ENCODE measurements around the gene NEDD4. TPM values are rescaled to one million over a fixed set of nuclear protein-coding genes. Genes with fewer than 3 reads are reported as not detected.

NEDD4 gene
- total and polyA plus RNA-seq, 10 of the 15 experiments (the other 5 are each of a cell fraction or from before 2014, with no cell fraction given): 1.3 to 7.7 (median 4.4) TPM

GRCh38 chr15:55915221-55915620 is 78.2 kb downstream of the NEDD4 start:
- ATAC-seq: no peak
- CTCF ChIA-PET: interaction anchor here (0.8 to 1.6 kb wide), 2 partner anchors 13 to 69 kb away, joined by 3 read pairs; no protein-coding TSS in a partner anchor
- H3K36me3 ChIP-seq (ENCODE audit: control insufficient read depth in 2 of 2, insufficient read depth in 2 of 2, low read length in 1 of 2): no peaks in the 10 kb centered on the region
- no peak for DNase-seq (ENCODE audit: low read depth, low spot score)
- no peak overlapping the region for H3K4me3 ChIP-seq
- SMC1A ChIA-PET (ENCODE audit: uncharacterized antibody, unreplicated experiment): no interaction called here
- no peak overlapping the region for H3K4me2 ChIP-seq (ENCODE audit: control insufficient read depth, insufficient read depth)
- no TSS peak for BruUV-seq (replicated peaks)
- intact Hi-C loops (cut with micrococcal nuclease; ENCODE audit: unreplicated experiment) (no loop called here), in situ Hi-C loops (cut with MboI) (no loop called here)
- no peaks in the 10 kb centered on the region for H4K20me1 ChIP-seq (ENCODE audit: control insufficient read depth, insufficient read depth)
- no peak overlapping the region for H3K27ac ChIP-seq (ENCODE audit: control insufficient read depth, insufficient read depth)
- no peak for TF ChIP-seq NR2C1 (IDR thresholded peaks at IDR 0.05)
- TF ChIP-seq PAX8 (IDR thresholded peaks at IDR 0.05): no peak
- TF ChIP-seq NRF1 (conservative IDR thresholded peaks at IDR 0.05; ENCODE audit: low read depth, low read length): no peak
- TF ChIP-seq SREBF2 (IDR thresholded peaks at IDR 0.05; ENCODE audit: low read length): no peak
- TF ChIP-seq SUZ12 (IDR thresholded peaks at IDR 0.05; ENCODE audit: unreplicated experiment): no peak
- no peak for TF ChIP-seq SIN3A (IDR thresholded peaks at IDR 0.05; ENCODE audit: low read depth, low read length)
- TF ChIP-seq EZH2 (IDR thresholded peaks at IDR 0.05; ENCODE audit: borderline replicate concordance, control insufficient read depth, low read depth, low read length): no peak
- no peak for TF ChIP-seq NR2C2 (IDR thresholded peaks at IDR 0.05; ENCODE audit: borderline replicate concordance, control insufficient read depth, insufficient read length, low read depth)
- TF ChIP-seq ZNF622 (IDR thresholded peaks at IDR 0.05): no peak
- no peak for TF ChIP-seq ESRRA (IDR thresholded peaks at IDR 0.05; ENCODE audit: low read length)
- TF ChIP-seq TBL1XR1 (IDR thresholded peaks at IDR 0.05; ENCODE audit: low read depth, low read length): no peak
- TF ChIP-seq JUND (IDR thresholded peaks at IDR 0.05; ENCODE audit: low read depth, low read length): no peak
- no peak for TF ChIP-seq NFIC (IDR thresholded peaks at IDR 0.05; ENCODE audit: low read depth, low read length)
- no peak for TF ChIP-seq MYB (IDR thresholded peaks at IDR 0.05; ENCODE audit: borderline replicate concordance, low read depth, low read length)
- no peak for TF ChIP-seq SPI1 (IDR thresholded peaks at IDR 0.05; ENCODE audit: borderline replicate concordance, insufficient read depth, low read depth, low read length)
- no peak overlapping the region for H3K9ac ChIP-seq (ENCODE audit: control insufficient read depth, insufficient read depth, low read length)
- H3K27me3 ChIP-seq (replicated peaks in 1 of 2; ENCODE audit: control insufficient read depth in 2 of 2, insufficient read depth in 2 of 2, low read length in 1 of 2): no peaks in the 10 kb centered on the region
- H3K4me1 ChIP-seq (ENCODE audit: control insufficient read depth, insufficient read depth, low read length): no peaks in the 10 kb centered on the region
- no peak overlapping the region for H2AFZ ChIP-seq (ENCODE audit: control insufficient read depth, low read depth, low read length)
- POLR2A ChIA-PET: no interaction called here
- H3K79me2 ChIP-seq (ENCODE audit: control insufficient read depth, insufficient read depth, low read length): no peaks in the 10 kb centered on the region
- FAIRE-seq: no peak
- RAD21 ChIA-PET (ENCODE audit: unreplicated experiment): no interaction called here
- H3K9me3 ChIP-seq (replicated peaks; ENCODE audit: control insufficient read depth, insufficient read depth, low read length): no peaks in the 10 kb centered on the region
- WGBS (ENCODE audit: insufficient coverage, insufficient replicate concordance, low lambda C conversion rate, missing lambda C conversion rate): 100% methylated on average over 1 of the region's 1 CpG

All from GM12878 (cell line).